Measurements from ENCODE around the gene CDKAL1. TPM values are rescaled to one million over a fixed set of nuclear protein-coding genes. Genes with fewer than 3 reads are reported as not detected.

The CDKAL1 gene
- total and polyA plus RNA-seq, 2 donors (not counting 3 experiments of a cell fraction or from before 2014, with no cell fraction given), result 6.1 to 20.5 TPM

DNA sequence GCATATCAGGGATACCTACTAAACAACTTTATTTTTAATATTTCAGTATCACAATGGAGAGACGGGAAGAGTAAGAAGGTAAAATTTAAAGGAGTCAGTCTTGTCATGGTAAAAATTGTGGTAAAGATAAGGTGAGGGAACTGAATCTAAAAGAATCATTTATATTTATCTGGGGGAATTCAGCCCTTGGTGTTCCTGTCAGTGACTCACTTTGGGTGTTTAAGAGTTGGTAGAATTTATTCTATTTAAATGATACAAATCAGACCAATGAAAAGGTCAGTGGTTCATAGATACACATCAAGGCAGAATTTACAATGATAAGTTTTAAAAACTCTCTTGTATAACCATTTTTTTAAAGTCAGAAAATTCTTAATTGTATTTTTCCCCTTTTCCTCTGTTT, 164.4 kb downstream of the CDKAL1 start:
- CTCF ChIA-PET, result no interaction called here
- H3K9ac ChIP-seq (replicated peaks; ENCODE audit: extremely low read depth, insufficient read depth, low read length), result no peak overlapping the region
- no peak for FAIRE-seq
- no peak overlapping the region for H3K27ac ChIP-seq (ENCODE audit: insufficient read depth, low read depth, low read length)
- BruUV-seq (replicated peaks), result no TSS peak
- no peaks in the 10 kb centered on the region for H3K79me2 ChIP-seq (ENCODE audit: control insufficient read depth, insufficient read depth, low read length)
- H3K27me3 ChIP-seq (ENCODE audit: control insufficient read depth in 2 of 2, insufficient read depth in 2 of 2, low read length in 2 of 2), result no peaks in the 10 kb centered on the region
- no peak overlapping the region for H3K4me2 ChIP-seq (ENCODE audit: insufficient read depth, low read length)
- dilution Hi-C loops (cut with MboI; ENCODE audit: extremely low pct_ligation_motif_present, low sequenced_read_pairs), result no loop called here
- POLR2A ChIA-PET, result no interaction called here
- peaks cover 2% of the 10 kb centered on the region for H3K9me1 ChIP-seq (replicated peaks; ENCODE audit: control insufficient read depth, extremely low read depth, insufficient read depth, low read length)
- DNase-seq (ENCODE audit: low read depth, low spot score), result no peak
- no peaks in the 10 kb centered on the region for H3K36me3 ChIP-seq (ENCODE audit: control insufficient read depth in 2 of 2, extremely low read depth in 1 of 2, insufficient read depth in 2 of 2, low read length in 2 of 2)
- intact Hi-C loops (cut with micrococcal nuclease), result no loop called here
- H3K4me1 ChIP-seq (ENCODE audit: control insufficient read depth, extremely low read depth, insufficient read depth, low read length), result no peaks in the 10 kb centered on the region
- H3K4me3 ChIP-seq (replicated peaks in 1 of 3; ENCODE audit: insufficient read depth in 1 of 3, low read depth in 1 of 3, low read length in 3 of 3), result no peak overlapping the region
- no peaks in the 10 kb centered on the region for H3K9me3 ChIP-seq (replicated peaks; ENCODE audit: control insufficient read depth, insufficient read depth, low read length)
- H4K20me1 ChIP-seq (replicated peaks; ENCODE audit: control insufficient read depth, extremely low read depth, insufficient read depth, low read length), result no peaks in the 10 kb centered on the region
- TF ChIP-seq POLR2A (IDR thresholded peaks at IDR 0.05; ENCODE audit: low read depth, low read length), result no peak
- TF ChIP-seq MYC (IDR thresholded peaks at IDR 0.05; ENCODE audit: low read depth, low read length), result no peak
- no peak for TF ChIP-seq JUN (IDR thresholded peaks at IDR 0.05; ENCODE audit: borderline replicate concordance, insufficient read depth, insufficient read length, low read depth)
- H2AFZ ChIP-seq (ENCODE audit: low read depth, low read length), result no peak overlapping the region

DNA sequence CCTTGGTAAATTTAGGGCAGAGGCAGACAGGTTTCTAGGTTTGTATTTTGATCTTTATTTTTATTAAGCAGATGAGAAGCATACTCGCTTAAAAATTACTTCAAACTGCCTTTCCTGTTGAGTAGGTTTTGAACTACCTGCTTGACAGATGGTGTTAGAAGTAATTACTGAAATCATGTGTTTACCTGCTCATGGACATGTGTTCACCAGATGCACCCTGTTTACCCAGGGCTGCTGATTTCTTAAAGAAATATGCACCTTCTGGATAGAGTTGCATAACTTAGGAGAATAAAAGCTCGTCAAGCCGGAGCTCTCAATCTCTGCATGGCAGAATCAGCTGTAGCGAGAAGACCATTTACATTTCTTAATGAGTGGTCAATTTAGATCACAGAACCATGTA, 165.1 kb downstream of the CDKAL1 start:
- intact Hi-C loops (cut with micrococcal nuclease) (no loop called here), dilution Hi-C loops (cut with MboI; ENCODE audit: extremely low pct_ligation_motif_present, low sequenced_read_pairs) (no loop called here)
- FAIRE-seq, result no peak
- H3K4me2 ChIP-seq (ENCODE audit: insufficient read depth, low read length), result no peak overlapping the region
- no peak overlapping the region for H3K27ac ChIP-seq (ENCODE audit: insufficient read depth, low read depth, low read length)
- H4K20me1 ChIP-seq (replicated peaks; ENCODE audit: control insufficient read depth, extremely low read depth, insufficient read depth, low read length), result no peaks in the 10 kb centered on the region
- H3K9me3 ChIP-seq (replicated peaks; ENCODE audit: control insufficient read depth, insufficient read depth, low read length), result no peaks in the 10 kb centered on the region
- ChIA-PET POLR2A (no interaction called here), CTCF (interaction anchor here (1.1 kb wide), 1 partner anchor 17 kb away, joined by 3 read pairs; no protein-coding TSS in a partner anchor)
- no peak for DNase-seq (ENCODE audit: low read depth, low spot score)
- peaks cover 2% of the 10 kb centered on the region for H3K9me1 ChIP-seq (replicated peaks; ENCODE audit: control insufficient read depth, extremely low read depth, insufficient read depth, low read length)
- TF ChIP-seq POLR2AphosphoS5 (IDR thresholded peaks at IDR 0.05; ENCODE audit: insufficient read depth, low read depth, low read length) (no peak), EZH2 (IDR thresholded peaks at IDR 0.05; ENCODE audit: borderline replicate concordance, low read depth, low read length, severe bottlenecking) (no peak), POLR2A (IDR thresholded peaks at IDR 0.05; ENCODE audit: low read depth, low read length) (no peak), GATA2 (IDR thresholded peaks at IDR 0.05; ENCODE audit: insufficient read depth, insufficient read length, low read depth, low read length) (no peak), FOS (IDR thresholded peaks at IDR 0.05; ENCODE audit: borderline replicate concordance, insufficient read depth, low read length) (no peak), JUN (IDR thresholded peaks at IDR 0.05; ENCODE audit: borderline replicate concordance, insufficient read depth, insufficient read length, low read depth) (no peak), MYC (IDR thresholded peaks at IDR 0.05; ENCODE audit: low read depth, low read length) (no peak)
- TF ChIP-seq, protein P1, sequence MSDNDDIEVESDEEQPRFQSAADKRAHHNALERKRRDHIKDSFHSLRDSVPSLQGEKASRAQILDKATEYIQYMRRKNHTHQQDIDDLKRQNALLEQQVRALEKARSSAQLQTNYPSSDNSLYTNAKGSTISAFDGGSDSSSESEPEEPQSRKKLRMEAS (IDR thresholded peaks at IDR 0.05; ENCODE audit: insufficient read depth, insufficient read length), result no peak
- TF ChIP-seq, protein P2, sequence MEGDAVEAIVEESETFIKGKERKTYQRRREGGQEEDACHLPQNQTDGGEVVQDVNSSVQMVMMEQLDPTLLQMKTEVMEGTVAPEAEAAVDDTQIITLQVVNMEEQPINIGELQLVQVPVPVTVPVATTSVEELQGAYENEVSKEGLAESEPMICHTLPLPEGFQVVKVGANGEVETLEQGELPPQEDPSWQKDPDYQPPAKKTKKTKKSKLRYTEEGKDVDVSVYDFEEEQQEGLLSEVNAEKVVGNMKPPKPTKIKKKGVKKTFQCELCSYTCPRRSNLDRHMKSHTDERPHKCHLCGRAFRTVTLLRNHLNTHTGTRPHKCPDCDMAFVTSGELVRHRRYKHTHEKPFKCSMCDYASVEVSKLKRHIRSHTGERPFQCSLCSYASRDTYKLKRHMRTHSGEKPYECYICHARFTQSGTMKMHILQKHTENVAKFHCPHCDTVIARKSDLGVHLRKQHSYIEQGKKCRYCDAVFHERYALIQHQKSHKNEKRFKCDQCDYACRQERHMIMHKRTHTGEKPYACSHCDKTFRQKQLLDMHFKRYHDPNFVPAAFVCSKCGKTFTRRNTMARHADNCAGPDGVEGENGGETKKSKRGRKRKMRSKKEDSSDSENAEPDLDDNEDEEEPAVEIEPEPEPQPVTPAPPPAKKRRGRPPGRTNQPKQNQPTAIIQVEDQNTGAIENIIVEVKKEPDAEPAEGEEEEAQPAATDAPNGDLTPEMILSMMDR (IDR thresholded peaks at IDR 0.05; ENCODE audit: extremely low read depth in 1 of 2, insufficient read depth in 1 of 2, low read depth in 1 of 2, low read length in 2 of 2), result no peak
- H3K27me3 ChIP-seq (ENCODE audit: control insufficient read depth in 2 of 2, insufficient read depth in 2 of 2, low read length in 2 of 2), result no peaks in the 10 kb centered on the region
- H3K4me1 ChIP-seq (ENCODE audit: control insufficient read depth, extremely low read depth, insufficient read depth, low read length), result no peaks in the 10 kb centered on the region
- H3K36me3 ChIP-seq (ENCODE audit: control insufficient read depth in 2 of 2, extremely low read depth in 1 of 2, insufficient read depth in 2 of 2, low read length in 2 of 2), result no peaks in the 10 kb centered on the region
- no peaks in the 10 kb centered on the region for H3K79me2 ChIP-seq (ENCODE audit: control insufficient read depth, insufficient read depth, low read length)
- H3K9ac ChIP-seq (replicated peaks; ENCODE audit: extremely low read depth, insufficient read depth, low read length), result no peak overlapping the region
- no peak overlapping the region for H2AFZ ChIP-seq (ENCODE audit: low read depth, low read length)
- BruUV-seq (replicated peaks), result no TSS peak
- H3K4me3 ChIP-seq (replicated peaks in 1 of 3; ENCODE audit: insufficient read depth in 1 of 3, low read depth in 1 of 3, low read length in 3 of 3), result no peak overlapping the region
